GM21515 (cell line): Measurements from ENCODE around the gene NR3C2.

Source experiments
- ATAC-seq: cut with Tn5 transposase; IDR thresholded peaks from one replicate; pipeline ENCODE4 v1.9.1; 2021; ENCODE audit not compliant: unreplicated experiment

Gene NR3C2

GRCh38 chr4:148373093-148373492 is 69.1 kb downstream of the NR3C2 start:
- no peak for ATAC-seq

GRCh38 chr4:148369919-148370318 is 72.3 kb downstream of the NR3C2 start:
- ATAC-seq = no peak

- ATAC-seq = no peak
These were observed 74.5 kb downstream of the NR3C2 start for GRCh38 chr4:148367756-148368155.

GRCh38 chr4:148366251-148366650 is 76.0 kb downstream of the NR3C2 start:
- ATAC-seq = no peak

GRCh38 chr4:148364525-148364924 is 77.7 kb downstream of the NR3C2 start:
- no peak for ATAC-seq

- no peak for ATAC-seq
These were observed 82.4 kb downstream of the NR3C2 start for GRCh38 chr4:148359769-148360168.

- no peak for ATAC-seq
These were observed 86.6 kb downstream of the NR3C2 start for GRCh38 chr4:148355442-148356123.

- ATAC-seq = no peak
These were observed 88.0 kb downstream of the NR3C2 start for GRCh38 chr4:148354186-148354585.

- no peak for ATAC-seq
These were observed 88.6 kb downstream of the NR3C2 start for GRCh38 chr4:148353571-148353970.

- no peak for ATAC-seq
These were observed 93.1 kb downstream of the NR3C2 start for GRCh38 chr4:148349153-148349552.

- no peak for ATAC-seq
These were observed 95.6 kb downstream of the NR3C2 start for GRCh38 chr4:148346657-148347056.

GRCh38 chr4:148345509-148345908 is 96.7 kb downstream of the NR3C2 start:
- no peak for ATAC-seq

GRCh38 chr4:148344941-148345340 is 97.3 kb downstream of the NR3C2 start:
- ATAC-seq = no peak

GRCh38 chr4:148344352-148344751 is 97.9 kb downstream of the NR3C2 start:
- no peak for ATAC-seq

GRCh38 chr4:148341980-148342800 is 100.0 kb downstream of the NR3C2 start:
- ATAC-seq = no peak

- ATAC-seq = no peak
These were observed 107.1 kb downstream of the NR3C2 start for GRCh38 chr4:148335133-148335532.

- ATAC-seq = no peak
These were observed 108.9 kb downstream of the NR3C2 start for GRCh38 chr4:148333265-148333664.

GRCh38 chr4:148332486-148332885 is 109.7 kb downstream of the NR3C2 start:
- no peak for ATAC-seq

GRCh38 chr4:148330724-148331123 is 111.5 kb downstream of the NR3C2 start:
- no peak for ATAC-seq

- ATAC-seq = no peak
These were observed 112.1 kb downstream of the NR3C2 start for GRCh38 chr4:148330161-148330560.

GRCh38 chr4:148329751-148330150 is 112.5 kb downstream of the NR3C2 start:
- no peak for ATAC-seq

GRCh38 chr4:148327683-148328082 is 114.5 kb downstream of the NR3C2 start:
- ATAC-seq = no peak
